HG02759 (cell line): ENCODE measurements around the gene GALNT14.

ENCODE experiments used
- ATAC-seq: cut with Tn5 transposase; IDR thresholded peaks from one replicate; pipeline ENCODE4 v1.9.1; 2021; ENCODE audit warnings: mild to moderate bottlenecking, moderate library complexity; ENCODE audit not compliant: unreplicated experiment

GALNT14 gene

DNA sequence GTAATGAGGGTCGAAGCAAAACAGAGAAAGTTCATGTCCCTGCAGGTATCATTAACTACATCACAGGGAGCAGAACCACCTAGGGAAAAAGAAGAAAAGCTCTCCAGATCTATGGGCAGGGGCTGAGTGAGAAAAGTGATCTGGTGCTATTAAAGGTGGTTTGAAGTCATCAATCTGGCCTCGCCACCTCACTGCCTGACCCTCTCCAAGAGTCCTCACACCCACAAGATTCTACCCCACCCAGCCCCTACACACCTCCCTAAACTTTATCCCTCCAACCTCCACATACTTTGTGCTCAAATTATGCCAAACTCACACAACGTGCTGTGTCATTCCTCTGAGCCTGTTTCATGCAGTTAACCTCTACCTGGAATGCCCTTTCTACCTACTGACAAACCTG is 2.2 kb downstream of the GALNT14 start:
- ATAC-seq = no peak

DNA sequence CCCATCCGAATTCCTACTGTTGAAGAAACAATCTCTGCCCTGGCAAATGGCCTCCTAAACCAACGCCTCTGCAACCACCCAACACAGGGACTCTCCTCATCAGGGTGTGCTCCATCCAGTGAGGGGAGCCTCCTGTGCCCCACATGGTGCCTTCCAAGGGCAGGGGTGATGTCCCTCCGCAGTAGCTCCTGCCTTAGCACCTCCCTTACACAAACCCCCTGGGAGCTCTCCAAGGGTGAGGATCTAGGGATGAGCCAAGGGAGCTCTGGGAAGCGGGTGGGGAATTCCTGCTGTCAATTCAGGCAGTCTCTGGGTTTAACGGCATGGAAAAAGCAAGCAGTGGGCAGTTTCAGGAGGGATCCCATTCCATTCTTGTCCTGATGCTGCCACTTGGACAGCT is 3.8 kb downstream of the GALNT14 start:
- no peak for ATAC-seq

DNA sequence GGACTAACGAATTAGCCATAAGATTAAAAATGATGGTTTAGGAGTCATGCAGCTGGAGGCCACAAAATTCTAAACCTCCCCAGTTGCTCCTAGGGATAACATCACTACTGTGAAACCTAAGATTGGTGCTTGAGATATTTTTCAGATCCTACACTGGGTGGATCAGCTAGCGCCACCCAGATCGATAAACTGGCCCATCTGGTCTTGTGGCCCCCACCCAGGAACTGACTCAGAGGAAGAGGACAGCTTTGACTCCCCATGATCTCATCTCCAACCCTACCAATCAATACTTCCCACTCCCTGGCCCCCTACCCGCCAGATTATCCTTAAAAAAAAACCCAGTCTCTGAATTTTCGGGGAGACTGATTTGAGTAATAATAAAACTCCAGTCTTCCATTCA is 5.5 kb downstream of the GALNT14 start:
- no peak for ATAC-seq

DNA sequence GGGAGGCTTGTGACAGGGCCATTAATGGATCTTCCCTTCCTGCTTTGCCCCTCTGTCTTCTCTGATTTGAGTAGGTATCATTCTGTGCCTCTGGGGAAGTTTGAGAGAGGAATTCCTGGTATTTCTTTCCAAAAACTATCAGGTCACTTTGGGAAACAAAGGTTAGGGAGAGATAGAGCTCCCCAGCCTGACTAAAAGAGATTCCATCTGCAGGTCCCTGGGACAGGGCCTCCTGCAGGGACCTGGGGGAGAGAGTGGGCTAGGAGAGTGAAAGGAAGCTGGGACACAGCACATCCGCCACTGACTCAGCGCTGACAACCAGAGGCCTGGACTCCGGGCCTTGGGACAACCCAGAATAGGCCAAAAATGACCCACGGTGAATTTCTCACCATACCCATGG is 6.4 kb downstream of the GALNT14 start:
- ATAC-seq = no peak

DNA sequence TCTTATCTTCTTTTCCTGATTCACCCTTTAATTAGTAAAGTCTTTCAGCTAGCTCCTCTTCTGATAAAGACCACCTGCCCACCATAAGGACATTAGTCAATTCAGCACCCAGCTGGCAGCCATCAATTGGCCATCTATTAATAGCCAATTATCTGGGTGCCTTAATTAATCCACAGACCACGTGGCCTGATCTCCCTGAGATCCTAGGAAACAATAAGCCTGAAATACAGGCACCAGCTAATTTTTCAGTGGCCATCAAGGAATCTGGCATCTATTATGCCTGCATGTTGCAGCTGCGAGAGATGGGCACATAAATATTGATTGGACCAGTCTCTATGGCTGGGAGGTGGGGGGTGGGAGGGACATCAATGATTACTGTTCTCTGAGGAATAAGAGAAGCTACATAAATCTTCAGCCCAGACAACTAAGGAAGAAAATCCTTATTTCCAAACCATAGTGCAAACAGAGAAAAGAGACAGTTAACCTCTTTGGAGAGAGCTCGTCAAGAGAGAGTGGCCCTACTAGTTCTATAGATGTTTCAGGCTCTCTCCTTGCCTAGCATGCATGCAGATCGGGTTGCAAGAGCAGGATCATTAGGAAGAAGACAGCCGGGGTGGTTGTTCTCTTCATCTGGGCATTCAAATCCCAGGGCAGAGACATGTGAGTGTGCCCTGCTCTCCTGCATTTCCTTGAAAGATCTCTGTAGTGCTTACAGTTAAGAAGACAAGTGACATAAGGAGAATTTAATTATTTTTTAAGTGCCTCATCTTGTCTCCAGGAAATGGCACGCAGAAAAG is 8.7 kb downstream of the GALNT14 start:
- ATAC-seq = no peak

DNA sequence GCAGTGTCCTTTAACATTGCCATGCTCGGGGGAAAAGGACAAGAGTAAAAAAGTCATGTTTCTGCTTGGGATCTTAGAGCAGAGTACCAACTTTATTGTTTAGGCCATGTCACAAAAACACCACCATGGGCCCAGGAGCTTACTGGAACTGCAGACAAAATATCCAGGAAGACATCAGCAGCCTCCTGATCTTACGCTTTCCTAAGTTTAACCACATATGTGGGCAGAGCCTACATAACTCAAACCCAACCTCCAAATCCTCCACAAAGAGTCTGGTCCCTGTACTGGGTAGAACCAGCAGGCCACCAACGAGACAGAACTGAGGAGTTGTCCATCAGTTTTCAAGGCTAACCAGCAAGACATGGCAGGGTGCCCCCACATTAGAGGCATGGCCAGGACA is 10.3 kb downstream of the GALNT14 start:
- ATAC-seq = no peak

DNA sequence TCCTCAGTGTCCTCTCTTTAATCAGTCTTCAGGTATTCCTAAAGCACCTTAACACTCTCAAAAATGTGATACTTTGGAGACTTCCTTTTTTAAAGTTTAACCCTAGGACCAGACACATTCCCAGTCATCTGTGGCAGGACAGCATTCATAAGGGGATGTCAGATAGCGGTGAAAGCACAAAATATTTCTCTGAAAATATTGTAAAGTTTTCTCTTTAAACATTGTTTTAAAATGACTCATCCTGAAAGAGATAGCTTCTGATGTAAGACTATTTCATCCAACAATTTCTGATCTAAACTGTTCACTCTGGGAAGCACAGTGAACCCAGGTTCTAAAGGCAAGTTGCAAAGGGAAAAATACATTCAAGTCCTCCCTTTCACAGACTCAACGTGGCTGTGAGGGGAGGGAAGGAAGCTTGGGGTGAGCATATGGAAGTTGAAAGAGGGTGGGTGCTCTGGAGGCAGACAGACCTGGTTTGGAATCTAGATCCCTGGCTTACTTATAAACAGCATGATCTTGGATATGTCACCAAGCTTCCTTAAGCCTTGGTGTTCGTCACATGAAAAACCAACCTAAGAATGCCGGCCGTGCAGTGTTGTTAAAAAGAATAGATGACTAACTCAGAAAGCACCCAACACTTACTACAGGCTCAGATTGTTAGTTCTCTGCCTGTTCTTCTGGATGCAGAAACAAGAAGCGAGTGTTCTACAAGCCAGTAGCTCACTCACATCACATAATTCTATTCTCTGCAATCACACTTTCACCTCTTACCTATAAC is 12.1 kb downstream of the GALNT14 start:
- no peak for ATAC-seq

DNA sequence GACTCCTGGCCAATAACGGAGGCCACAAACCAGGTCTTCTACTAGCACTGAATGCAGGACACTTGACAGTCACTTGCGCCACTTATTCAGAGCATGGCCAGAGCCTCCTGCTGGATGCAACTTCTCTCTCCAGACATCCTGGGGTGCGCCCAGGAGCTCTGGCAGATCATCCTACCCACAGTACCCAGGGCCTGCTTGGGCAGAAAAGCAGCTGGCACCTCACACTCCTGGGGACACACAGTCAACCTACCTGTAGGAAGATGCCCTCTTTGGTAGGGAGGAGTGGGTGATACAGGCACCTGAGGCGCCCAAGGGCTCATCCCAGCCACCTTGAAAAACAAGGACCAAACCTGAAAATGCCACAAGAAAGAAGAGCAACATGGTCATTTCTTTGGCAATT is 13.3 kb downstream of the GALNT14 start:
- ATAC-seq = no peak

DNA sequence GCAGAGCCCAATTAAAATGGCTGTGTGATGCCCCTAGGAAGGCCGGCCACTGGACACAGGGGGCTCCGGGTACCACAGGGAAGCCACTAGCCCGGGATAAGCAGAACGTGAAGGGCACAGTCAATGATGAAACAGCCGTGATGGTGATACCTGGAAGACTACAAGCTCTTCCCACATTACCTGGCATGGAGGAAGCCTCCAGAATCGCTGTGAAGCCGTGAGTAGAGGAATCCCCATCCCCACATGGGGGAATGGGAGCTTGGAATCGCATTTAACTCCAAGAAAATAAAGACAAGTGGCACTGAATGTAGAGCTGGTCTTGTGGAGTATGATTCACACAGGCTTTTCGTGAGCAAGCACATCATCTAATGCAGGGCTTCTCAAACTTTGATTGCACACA is 16.1 kb downstream of the GALNT14 start:
- no peak for ATAC-seq

DNA sequence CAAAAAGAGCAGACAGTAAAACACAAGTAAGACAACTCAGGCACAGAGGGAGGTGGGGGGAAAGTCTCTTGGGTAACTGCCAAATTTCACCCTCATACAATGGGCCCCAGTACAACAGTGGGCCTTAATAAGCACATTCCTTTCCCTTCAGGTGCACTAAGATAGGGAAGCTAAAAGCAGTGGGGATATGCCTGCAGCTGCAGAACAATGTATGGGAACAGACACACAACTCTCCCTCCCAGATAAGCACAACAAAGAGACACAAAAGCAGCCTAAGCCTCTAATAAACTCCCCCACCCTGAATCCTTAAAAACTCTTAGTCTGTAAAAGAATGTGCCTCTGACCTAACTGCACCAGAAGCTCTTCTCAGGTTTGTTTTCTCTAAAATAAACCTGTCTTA is 24.5 kb downstream of the GALNT14 start:
- no peak for ATAC-seq

DNA sequence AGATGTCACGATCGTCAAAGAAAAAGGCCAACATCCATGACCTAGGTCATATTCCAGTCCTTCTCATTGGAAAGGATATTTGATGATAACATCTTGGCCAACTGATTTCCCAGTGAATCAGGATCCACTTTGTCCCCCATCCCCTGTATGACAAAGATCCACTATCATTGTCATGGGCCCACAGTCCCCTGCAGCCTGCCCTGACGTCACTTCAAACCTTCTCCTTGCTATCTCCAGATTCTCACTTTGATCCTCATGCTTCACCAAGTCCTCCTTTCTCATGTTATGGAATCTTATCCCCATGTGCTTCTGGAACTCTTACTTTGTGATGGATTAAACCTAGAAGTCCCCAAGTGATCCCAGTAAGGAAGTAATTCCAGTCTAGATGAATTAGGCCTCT is 25.7 kb downstream of the GALNT14 start:
- ATAC-seq = no peak

DNA sequence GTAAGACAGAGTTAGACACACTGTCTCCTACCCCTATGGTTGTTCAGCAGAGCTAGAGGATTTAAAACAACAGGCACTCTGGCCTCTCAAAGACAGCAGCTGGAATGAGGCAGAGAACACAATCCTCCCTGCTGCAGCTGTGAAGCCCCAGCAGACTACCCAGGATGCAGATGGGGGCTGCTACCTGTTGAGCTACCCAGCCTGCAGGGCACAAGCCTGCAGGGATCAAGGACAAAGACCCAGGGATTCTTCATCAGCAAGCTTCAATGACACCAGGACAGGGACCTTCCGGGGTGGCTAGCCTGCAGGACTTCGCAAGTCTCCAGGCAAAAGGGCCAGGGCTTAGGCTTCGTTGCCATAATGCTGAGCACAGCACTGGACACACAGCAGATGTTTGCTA is 27.2 kb downstream of the GALNT14 start:
- ATAC-seq = no peak

DNA sequence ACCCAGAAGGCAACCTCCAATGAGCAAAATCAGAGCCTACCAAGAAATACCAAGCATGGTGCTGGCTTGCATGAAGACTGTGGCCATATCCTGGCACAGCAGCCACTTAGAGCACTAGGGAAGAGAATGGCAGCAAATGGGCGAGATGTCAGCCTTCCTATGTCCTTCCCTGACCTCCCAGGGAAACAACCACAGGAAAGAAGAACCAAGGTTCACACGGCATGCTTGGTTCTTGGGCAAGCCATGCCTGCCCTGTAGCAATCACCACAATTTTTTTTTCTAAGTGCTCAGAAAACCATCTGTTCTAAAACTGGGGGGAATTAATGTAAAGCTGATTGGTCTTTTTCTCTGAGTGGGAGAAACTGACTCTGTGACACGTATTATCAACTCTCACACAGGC is 27.8 kb downstream of the GALNT14 start:
- ATAC-seq = no peak

DNA sequence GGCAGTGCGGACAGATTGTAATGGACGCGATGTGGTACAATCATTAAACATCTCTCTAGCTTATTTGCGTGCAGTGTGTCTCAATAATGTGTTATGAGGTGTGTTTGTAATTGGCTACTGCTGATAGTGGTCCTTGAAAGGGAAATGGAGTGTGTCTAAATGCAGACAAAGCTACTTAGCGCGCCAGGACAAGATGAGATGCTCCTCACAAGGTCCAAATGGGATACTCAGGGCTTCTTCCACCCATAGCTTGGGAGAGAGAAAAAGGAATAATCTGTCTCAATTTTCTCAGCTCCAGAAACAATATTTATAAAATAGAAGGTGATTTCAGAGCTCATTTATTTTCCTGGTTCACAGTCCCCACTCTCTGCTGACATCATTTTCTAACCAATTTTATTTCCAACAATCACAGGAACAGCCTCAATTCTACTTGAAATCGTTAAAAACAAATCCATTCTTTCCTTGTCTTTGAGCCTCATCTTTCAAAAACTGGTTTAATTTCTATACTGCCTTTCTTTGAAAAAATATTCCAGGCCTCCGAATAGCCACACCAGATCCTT is 28.5 kb downstream of the GALNT14 start:
- no peak for ATAC-seq

DNA sequence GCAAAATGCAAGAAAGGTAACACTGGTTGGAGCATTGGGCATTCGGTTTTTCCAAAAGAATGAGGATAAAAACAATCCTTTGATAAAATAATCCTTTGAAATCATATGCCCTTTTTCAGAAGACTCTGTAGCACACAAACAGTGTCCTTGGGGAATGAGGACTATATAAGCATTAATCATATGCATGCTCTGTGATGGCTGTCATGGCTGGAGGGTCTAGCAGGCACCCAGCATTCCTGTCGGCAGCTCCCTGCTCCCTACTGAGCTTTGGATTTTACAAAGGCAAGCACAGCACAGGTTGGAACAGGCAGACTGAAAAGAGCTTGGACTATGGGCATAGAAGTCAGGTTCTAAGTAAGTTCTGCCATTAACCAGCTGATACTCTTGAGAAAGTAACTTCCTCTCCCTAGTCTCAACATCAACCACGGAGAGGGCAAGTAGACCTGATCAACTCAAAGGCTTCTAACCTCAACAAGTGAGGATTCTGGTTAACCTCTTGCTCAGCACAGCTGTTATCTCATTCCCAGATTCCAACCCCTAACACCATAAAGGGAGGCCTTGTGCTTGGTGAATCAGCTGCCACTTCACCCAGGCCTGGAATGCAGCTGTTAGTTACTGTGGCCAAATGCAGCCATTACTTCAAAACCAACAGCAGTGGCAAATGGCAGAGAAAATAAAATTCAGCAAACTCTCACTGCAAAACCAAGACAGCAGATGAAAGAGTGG is 29.5 kb downstream of the GALNT14 start:
- ATAC-seq = no peak

DNA sequence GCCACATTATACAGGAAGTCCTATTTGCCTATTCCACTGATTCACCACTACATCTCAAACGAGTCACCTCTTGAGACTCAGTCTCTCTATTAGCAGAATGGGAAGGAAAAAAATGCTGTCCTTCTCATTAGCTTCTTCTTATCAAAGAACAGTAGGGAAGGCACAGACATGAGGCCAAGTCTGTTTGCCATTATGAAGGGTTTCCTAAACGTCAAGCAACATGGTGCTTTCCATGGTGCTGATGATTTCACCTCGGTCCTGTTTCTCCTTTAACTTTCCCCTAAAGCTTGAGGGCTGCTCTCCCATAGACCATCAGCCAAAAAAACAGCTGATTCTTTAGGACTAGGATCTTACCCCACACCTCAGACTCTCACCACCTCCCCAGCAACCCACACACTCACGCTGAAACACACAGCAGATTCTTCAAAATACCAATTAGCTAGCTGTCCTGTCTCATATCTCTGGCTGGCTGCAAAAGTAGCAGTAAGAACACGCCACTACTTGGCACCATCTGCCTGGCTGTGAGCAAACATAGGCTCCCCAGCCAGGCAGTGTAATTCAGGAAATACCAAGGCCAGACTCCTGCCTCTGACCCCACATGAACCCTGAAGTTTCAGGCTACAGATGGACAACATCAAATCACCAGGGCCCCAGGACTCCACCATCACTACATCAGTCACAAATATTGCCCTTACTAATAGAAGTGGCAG is 30.5 kb downstream of the GALNT14 start:
- no peak for ATAC-seq

DNA sequence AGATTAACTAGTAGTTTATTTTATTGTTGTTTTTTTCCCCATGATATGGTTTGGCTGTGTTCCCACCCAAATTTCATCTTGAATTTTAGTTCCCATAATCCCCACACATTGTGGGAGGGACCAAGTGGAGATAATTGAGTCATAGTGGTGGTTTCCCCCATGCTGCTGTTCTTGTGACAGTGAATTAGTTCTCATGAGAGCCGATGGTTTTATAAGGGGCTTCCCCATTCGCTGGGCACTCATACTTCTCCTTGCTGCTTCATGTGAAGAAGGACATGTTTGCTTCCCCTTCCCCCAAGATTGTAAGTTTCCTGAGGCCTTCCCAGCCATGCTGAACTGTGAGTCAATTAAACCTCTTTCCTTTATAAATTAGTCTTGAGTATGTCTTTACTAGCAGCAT is 36.5 kb downstream of the GALNT14 start:
- ATAC-seq = no peak

DNA sequence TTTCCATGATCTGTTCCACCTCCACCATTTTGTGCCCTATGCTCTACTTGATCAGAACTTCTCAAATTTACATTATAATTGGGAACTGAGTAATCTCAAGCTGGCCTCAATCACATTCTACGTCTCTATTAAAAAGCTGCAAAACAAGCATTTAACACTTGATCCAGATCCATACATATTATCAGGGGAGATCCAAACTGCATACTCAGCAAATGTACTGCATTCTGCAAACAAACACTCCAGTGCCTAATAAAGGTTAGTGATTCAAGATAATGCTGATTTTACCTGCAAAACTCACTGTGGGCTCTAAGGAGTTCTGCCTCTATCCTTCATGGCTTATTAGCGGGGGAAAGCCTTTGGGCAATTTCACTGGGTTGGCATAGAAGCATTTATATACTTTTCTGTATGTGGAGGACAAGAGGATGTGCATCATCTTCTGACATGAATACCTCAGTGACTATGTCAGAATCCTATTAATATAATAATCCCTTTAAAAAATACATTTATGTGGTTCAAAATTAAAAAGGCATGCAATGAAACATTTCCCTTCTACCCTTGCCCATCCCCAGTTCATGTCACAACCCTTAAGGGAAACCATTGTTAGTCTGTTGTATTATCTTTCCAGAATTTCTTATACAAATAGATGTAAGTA is 40.2 kb downstream of the GALNT14 start:
- ATAC-seq = no peak

DNA sequence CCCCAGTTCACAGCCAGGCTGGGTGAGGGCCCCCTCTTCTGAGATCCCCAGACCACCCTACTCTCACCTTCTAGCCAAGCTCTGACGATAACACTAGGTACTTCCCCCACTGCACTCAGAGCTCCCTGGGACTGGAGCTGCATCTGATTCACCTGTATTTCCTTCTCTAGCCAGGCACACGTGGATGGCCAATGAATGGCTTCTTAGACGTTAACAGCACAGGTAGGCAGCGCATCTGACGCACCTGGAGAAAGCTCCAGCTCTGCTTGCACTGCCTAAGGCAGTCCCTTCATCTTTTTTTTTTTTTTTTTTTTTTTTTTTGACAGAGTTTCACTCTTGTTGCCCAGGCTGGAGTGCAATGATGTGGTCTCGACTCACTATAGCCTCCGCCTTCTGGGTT is 48.1 kb downstream of the GALNT14 start:
- ATAC-seq = no peak

DNA sequence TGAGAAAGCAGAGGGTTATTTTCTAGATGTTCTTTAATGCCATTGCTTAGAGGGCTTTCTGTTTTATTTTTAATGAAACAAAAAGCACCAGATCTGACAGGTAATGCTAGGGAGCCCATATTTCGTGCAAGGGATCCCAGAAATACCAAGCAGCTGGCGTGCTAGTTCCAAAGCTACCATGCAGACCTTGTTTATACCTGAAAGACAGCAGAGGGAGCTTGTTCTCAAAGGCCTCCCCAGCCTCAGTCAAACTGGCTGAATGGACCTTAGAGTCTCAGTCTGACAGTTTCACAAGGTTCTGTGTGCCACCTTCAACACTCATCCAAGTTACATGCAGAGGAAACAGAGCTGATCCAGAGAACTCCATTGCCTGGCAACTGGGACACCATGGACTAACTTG is 48.6 kb downstream of the GALNT14 start:
- ATAC-seq = no peak
